Measurements from ENCODE around the gene OR10A5. TPM values are rescaled to one million over a fixed set of nuclear protein-coding genes. Genes with fewer than 3 reads are reported as not detected.

OR10A5 gene
- total and polyA plus RNA-seq, 2 experiments from 2014 or later = 0.37 TPM; not detected in 1

GRCh38 chr11:6889835-6890234, 44.4 kb downstream of the OR10A5 start (continued):
- no peak for TF ChIP-seq REST (IDR thresholded peaks at IDR 0.05; ENCODE audit: unreplicated experiment)
- no peak for TF ChIP-seq STAT1 (IDR thresholded peaks at IDR 0.05; ENCODE audit: unreplicated experiment)
- no peak for TF ChIP-seq ETS1 (IDR thresholded peaks at IDR 0.05)

- no peak within 1 kb of the TSS for H3K4me3 Mint-ChIP-seq
- H3K4me3 ChIP-seq = no peak within 1 kb of the TSS
- H3K27ac ChIP-seq (ENCODE audit: low read depth) = no peak within 1 kb of the TSS
- no peaks in the 10 kb centered on the region for H3K79me2 ChIP-seq (replicated peaks; ENCODE audit: insufficient read depth)
- H3K4me1 ChIP-seq (ENCODE audit: insufficient read depth) = no peaks in the 10 kb centered on the region
- DNase-seq (ENCODE audit: low spot score) (no peak), ATAC-seq (no peak)
- no peak within 1 kb of the TSS for H3K4me2 ChIP-seq
- H3F3A ChIP-seq (replicated peaks; ENCODE audit: low read depth) = no peaks in the 10 kb centered on the region
- no peaks in the 10 kb centered on the region for H3K9me2 ChIP-seq (ENCODE audit: insufficient read depth)
- H3K27me3 ChIP-seq (ENCODE audit: insufficient read depth) = no peaks in the 10 kb centered on the region
- H3K27ac Mint-ChIP-seq = no peak within 1 kb of the TSS
- no peaks in the 10 kb centered on the region for H3K36me3 ChIP-seq (ENCODE audit: insufficient read depth)
- TF ChIP-seq STAT1 (IDR thresholded peaks at IDR 0.05; ENCODE audit: unreplicated experiment) (no peak), NANOG (IDR thresholded peaks at IDR 0.05; ENCODE audit: borderline replicate concordance) (no peak), CTCF (conservative IDR thresholded peaks at IDR 0.05; ENCODE audit: low read depth in 2 of 2) (no peak), ZNF114 (CRISPR knock-in tag; IDR thresholded peaks at IDR 0.05) (no peak), JUNB (IDR thresholded peaks at IDR 0.05; ENCODE audit: unreplicated experiment) (no peak), POLR2AphosphoS5 (IDR thresholded peaks at IDR 0.05; ENCODE audit: low read depth) (no peak), REST (IDR thresholded peaks at IDR 0.05; ENCODE audit: unreplicated experiment) (no peak), ETS1 (IDR thresholded peaks at IDR 0.05) (no peak), CREB1 (CRISPR knock-in tag; IDR thresholded peaks at IDR 0.05; ENCODE audit: low read depth) (no peak)
- no peaks in the 10 kb centered on the region for H3K36me3 Mint-ChIP-seq (ENCODE audit: low read depth)
- H3K9me3 Mint-ChIP-seq = no peaks in the 10 kb centered on the region; the same call in 1 of the 3 replicates
- H3K4me1 Mint-ChIP-seq = no peaks in the 10 kb centered on the region
- H3K27me3 Mint-ChIP-seq (ENCODE audit: insufficient read depth, low read depth, poor library complexity) = no peaks in the 10 kb centered on the region
- H4K20me1 ChIP-seq (replicated peaks; ENCODE audit: insufficient read depth) = no peaks in the 10 kb centered on the region
- H2AFZ ChIP-seq = no peak within 1 kb of the TSS
Measured at GRCh38 chr11:6892400-6892799, 46.9 kb downstream of the OR10A5 start, which contains the start of gene OR2D2. OR2D2 (minus strand) TSS chr11:6892500; CDS start chr11:6892500, 0 bp downstream.

Data from GM23338 (cell line).